IPS-NIHi7 (cell line): ENCODE data around the gene COQ9.
A peak's percentile ranks its signal among the peaks of the same experiment; 100 is the strongest.
"Not testable (repeated sequence)": the region's sequence is repeated elsewhere in the genome, so short reads cannot be mapped to it uniquely, and the experiment has no call there.

ENCODE experiments used
- DNase-seq: peaks from one replicate; pipeline ENCODE4 v3.0.0; 2012; ENCODE audit warnings: mixed read lengths; ENCODE audit errors: extremely low spot score

Gene COQ9, protein sequence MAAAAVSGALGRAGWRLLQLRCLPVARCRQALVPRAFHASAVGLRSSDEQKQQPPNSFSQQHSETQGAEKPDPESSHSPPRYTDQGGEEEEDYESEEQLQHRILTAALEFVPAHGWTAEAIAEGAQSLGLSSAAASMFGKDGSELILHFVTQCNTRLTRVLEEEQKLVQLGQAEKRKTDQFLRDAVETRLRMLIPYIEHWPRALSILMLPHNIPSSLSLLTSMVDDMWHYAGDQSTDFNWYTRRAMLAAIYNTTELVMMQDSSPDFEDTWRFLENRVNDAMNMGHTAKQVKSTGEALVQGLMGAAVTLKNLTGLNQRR

DNA sequence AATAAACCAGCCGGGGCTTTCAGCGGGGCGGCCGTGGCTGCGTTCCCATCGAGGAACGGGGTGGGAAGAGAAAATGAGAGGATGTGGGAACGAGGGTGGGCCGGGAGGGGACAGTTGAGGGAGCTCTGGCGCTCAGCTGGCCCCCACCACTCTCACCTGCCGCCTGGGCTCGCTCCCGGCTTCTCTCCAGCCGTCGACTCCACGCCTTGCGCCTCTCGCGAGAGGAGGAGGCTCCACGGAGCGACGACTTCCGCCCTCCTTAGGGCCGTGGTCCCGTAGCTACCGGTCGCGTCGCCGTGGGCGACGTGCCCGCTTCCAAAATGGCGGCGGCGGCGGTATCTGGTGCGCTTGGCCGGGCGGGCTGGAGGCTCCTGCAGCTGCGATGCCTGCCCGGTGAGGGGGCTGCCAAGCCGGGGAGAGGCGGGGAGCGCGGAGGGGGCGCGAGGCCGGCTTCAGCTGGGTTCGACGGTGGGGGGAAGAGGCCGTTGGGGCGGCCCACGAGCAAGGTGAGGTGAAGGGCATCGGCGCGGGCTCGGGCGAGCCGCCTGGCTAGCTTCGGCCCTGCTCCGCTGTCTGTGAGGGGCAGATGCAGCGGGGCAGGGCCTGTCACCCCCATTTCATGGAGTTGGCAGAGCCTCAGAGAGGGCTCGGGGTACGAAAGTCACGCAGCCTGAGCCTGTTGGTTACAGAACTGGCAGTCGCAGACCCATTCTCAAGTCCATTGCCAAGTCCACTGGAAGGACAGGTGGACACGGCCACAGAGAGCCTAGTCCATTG, at the start of gene COQ9, which contains the start of gene CIAPIN1:
Gene COQ9, plus strand, starts transcription at position 294 of the 777 bp plus-strand sequence. Its CDS starts 27 bp downstream, at position 321.
Gene CIAPIN1, minus strand, starts transcription at position 200 of the 777 bp plus-strand sequence. CDS start 6,457 bp downstream, outside the sequence.
- peak; percentile 97 for DNase-seq

DNA sequence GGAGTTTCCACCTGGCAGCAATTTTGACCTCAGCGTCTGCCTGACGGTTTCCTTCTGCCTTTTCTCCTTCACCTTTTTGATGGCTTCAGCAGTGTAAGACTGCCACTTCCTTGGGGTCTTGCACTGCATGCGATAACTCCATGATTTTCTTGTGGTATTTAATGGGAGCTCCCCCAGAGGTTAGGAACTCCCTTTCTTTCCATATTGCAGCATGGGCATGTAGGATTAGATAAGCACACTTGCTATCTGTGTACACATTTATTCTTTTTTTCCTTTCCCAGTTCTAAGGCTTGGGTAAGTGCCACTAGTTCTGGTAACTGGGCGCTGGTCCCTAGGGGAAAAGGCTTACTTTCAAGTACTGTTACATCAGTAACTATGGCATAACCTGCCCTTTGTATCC, 49.8 kb upstream of the COQ9 start:
- not testable (repeated sequence) for DNase-seq

DNA sequence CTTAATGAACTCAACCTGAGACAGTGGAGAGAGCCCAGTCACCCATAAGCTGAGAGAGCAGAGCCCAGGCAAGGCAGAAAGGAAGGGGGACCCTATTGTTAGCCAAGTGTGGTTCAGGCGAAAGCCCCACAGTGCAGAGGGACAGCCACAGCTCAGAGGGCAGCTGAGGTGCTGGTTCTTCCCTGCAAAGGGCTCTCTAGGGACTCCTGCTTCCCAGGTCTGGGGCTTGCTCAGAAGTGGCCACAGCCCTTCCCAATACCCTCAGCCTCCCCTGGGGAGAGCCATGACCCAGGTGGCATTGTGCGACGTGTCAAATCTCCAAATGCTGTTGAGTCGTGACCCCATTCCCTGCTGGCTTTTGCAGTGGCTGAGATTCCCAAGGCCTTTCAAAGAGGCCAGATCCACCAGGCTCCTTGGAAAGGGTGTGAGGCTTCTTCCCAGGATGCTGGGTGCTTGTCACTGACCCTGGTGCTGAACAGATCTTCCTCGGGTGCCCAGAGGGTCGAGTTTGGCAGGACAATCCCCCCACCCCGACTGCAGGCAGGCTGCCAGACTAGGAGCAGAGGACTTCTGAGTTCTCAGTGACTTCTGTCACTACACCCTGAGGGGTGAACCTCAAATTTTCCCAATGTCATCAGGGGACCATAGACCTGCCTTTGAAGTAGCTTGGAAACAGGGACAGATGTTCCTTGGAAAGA, 45.2 kb upstream of the COQ9 start:
- DNase-seq, result peak; percentile 53

DNA sequence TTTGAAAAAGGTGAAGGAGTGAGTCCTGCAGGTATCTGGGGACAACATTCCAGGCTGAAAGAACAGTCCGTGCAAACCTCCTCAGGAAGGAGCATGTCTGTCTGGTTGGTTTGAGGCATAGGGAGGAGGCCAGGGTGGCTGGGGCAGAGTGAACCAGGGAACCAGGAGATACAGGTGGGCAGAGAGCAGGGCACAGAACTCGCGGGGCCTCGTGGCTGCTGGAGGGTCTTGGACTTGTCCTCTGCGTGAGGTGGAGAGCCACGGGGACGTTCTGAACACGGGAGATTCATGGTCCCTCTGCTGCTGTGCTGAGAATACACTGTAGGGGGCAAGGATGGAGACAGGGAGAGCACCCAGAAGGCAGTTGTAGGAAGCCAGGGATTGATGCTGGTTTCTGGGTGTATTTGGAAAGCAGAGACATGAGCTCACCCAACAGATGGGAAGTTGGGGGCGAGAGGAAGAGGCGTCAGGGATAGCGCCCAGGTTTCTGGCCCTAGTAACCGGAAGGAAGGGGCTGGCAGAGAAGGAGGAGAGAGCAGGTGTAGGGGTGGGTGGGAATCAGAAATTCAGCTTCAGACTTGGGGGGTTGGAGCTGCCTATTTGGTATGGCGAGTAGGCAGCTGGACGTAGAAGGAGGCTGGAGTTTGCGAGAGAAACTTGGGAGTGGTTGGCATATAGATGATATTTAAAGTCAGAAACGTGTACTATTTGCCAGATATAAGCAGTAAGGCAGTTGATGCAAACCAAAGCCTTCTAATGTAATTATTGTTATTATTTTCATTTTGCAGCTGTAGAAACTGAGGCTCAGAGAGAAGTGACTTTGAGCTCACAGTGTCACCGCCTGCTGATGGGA, 43.1 kb upstream of the COQ9 start, which contains the start of gene CCL17:
Gene CCL17, plus strand, starts transcription at position 803 of the 853 bp plus-strand sequence. CDS start 9,166 bp downstream, outside the sequence.
- no peak for DNase-seq

DNA sequence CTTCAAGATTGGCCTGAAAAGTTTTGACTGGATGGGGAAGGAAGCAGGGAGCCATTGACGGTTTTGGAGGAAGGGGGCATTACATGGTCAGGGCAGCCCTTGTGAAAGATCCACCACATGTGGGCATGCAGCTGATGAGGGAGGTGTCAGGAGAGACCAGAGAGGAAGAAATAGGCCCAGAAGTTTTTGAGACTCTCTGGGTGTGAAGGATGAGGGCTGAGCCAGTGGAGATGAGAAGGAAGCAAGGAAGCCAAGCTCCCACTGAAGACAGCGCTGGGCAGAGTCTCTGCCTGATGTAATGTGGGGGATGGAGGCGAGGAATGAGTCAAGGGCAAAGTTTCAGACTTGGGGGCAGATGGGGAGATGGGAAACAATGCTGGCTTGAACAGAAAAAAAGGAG, 42.2 kb upstream of the COQ9 start:
- DNase-seq, result no peak

DNA sequence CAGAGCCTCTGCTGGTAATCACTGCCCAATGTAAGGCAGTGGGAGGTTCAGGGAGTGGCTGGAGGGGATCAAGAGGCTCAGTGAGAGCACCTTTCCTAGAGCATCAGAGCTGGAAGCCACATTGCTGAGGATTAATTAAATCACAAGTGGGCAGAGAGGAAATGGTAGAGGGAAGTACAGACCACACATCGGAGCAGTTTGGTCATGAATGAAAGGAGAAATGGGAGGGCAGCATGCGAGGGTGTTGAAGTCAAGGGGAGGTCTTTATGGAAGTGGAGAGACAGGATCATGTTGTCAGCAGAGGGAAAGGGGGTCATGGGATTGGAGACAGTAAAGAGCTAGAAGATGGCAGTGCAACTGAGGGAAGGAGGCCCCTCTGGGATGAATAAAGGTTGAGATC, 40.4 kb upstream of the COQ9 start:
- DNase-seq, result no peak

DNA sequence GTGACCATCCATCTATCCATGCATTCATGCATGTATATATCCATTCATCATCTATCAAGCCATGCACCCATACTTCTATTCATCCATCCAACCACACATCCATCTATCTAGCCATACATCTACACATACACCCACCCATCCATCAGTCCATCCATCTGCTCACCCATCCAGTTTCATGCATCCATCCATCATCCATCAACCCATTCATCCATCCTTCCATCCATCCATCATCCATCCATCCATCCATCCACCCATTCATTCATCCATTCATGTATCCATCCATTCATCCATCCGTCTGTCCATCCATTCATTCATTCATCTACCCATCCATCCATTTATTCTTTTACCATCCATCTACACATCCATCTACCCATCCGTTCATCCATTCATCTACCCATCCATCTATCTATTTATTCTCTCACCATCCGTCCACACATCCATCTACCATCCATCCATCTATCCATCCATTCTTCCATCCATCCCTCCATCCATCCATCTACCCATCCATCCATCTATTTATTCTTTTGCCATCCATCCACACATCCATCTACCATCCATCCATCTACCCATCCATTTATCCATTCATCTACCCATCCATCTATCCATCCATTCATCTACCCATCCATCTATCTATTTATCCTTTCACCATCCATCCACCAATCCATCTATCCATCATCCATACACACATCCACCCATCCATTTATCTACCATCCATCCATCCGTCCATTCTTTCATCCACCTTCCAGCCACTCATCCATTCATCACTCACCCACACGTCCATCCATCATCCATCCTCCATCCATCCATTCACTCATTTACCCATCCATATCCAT, 39.5 kb upstream of the COQ9 start:
- no peak for DNase-seq

DNA sequence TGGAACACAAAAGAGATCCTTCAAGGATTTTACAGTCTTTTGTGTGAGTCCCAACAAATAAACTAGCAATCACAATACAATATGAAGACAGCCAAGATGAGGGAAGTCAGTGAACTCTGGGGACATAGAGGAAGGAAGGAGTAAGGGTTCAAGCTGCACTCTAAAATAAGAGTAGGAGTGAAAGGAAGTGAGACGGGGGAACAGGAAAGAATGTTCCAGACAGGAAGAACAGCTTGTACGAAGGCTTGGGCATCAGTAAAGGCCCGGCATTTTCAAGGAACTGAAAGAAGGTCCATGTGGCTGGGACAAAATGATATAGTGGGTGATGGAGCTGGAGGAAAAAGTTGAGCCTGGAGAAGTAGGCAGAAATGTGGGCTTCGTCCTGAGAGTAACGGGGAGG, 38.2 kb upstream of the COQ9 start:
- DNase-seq, result no peak

DNA sequence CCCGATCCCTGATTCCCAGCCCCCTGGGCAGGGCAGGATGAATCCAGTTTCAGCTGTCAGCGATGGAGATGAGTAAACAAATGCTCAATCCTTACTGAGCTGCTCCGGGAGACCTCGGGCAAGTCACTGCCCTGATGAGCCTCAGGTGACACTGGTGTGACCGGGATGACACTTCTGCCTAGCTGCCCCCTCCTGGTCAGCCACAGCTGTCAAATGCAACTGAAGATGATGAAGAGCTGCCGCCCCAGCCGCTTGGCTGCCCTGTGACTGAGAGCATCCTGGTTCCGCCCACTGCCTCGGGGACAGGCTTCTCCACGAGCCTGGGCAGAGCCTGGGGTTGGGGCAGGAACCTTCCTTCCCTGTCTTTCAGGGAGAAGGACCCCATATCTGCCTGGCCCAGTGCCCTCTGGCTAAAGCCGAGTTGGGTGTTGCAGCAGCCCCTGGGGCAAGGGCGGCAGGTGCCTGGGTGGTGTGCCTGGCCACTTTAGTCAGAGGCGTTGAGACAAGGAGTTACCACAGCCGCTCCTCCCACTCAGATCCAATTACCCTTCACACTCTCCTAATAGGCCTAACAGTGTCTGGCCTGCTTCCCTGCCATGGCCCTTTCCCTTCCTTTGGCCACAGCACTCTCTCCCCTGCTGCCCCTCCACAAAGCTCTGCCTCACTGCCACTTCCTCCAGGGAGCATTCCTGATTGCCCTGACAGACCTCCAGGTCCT, 37.2 kb upstream of the COQ9 start:
- DNase-seq, result no peak

DNA sequence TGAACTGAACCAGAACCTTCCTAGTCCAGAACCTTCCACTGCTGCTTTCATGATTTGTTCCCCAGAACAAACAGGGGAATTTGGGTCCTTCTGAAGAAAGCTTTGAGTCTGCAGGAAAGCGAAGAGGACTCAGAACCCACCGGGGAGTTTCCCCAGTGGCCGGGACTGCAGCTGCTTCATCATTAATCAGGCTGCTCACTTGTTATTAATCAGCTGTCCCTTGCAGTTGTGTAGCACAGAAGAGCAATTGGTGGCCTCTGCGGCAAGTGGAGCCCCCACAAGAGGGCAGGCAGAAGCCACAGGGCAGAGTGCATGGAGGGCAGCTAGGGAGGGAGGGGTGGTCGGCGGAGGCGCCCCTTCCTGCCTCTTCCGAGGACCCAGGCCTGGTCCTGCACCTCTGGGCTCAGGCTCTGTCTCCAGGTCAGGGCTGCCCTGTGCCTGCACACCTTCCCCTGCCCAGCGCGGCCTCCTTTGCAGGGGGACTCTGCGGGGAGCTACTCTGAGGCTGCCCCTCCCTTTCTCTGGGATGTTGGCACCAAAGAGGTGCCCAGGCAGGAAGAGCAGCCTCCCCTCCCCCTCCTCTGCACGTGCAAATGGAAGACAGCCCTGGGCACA, 35.8 kb upstream of the COQ9 start:
- DNase-seq, result no peak

DNA sequence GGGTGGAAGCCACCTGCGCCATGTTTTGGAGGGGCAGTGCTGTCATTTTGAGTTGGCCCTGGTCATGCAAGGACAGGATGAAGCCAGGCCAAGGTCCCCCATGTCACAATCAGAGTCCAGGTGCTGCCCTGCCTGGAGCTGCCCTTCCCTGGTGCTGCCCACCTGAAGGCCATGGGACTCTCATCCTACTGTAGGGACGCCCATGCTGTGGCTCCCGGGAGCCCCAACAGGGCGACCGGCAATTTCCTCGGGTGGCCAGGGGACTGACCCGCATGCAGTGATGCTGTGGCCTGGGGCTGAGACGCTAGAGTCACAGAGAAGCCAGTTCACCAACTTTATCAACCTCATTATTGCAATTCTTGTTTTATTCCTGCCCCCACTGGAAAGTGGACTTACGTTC, 34.7 kb upstream of the COQ9 start:
- DNase-seq, result no peak

DNA sequence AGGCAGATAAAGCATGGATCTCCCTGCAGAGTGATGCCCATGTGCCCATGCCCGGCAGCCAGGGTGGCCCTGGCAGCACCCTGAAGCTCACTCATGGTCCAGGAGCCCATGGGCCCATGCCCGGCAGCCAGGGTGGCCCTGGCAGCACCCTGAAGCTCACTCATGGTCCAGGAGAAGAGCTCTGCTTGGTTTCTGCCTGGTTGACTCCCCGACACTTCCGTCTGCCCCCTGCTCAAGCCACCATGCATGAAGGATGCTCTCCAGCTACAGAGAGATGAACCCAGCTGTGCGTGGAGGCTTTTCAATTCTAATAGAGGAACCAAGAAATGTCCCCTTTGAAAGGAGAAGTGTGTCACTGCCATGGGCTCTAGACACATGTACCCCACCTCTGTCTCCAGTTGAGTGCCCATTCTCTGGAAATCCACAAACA, 34.0 kb upstream of the COQ9 start:
- no peak for DNase-seq

DNA sequence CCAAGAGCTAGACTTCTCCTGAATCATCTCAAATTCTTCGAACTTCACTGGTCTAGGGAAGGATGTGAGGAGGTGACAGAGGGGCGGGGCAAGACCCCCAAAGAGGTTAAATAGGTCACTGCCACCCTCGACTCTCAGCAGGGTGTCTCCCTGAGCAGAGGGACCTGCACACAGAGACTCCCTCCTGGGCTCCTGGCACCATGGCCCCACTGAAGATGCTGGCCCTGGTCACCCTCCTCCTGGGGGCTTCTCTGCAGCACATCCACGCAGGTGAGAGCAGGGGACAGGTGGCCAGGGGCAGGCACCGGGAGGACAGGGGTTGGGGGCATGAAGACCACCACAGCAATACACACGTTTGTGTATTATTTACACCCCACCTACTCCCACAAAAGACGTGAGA, 33.5 kb upstream of the COQ9 start:
- DNase-seq, result no peak

DNA sequence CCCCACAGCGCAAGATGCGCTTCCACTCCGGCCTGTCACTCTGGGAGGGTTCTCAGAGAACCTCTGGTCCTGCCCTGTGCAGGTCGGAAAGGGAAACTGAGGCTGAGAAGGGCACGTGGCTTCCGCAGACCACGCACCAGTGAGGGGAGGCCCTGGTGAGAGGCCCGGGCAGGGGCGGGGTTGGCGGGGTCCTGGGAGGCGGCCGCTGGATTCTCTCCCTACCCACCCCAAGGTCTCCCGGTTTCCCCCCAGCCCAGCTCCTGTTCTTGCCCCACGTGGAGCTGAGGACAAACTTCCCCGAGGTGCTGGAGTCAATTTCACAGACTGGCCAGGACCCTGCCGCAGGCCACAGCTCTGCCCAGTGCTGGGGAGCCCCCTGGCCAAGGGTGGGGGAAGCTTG, 31.2 kb upstream of the COQ9 start:
- no peak for DNase-seq

DNA sequence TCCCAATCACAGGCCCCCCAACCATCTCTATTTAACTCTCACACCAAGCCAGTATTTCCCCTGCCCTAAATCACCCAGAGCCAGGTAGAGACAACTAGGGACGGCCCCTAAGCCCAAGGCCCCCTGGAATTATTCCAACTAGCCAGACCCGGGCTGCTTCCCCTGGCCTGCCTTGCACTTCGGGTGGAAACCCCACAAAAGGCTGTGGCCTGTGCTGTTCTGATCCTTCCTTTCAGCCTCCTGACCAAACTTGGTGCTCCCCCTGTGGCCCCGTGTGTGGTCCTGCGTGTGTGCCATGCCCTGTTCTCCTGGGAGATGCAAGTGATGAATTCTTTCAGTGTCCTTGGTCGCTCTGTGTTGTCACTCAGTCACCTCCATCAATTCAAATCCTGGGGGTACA, 27.8 kb upstream of the COQ9 start:
- no peak for DNase-seq

DNA sequence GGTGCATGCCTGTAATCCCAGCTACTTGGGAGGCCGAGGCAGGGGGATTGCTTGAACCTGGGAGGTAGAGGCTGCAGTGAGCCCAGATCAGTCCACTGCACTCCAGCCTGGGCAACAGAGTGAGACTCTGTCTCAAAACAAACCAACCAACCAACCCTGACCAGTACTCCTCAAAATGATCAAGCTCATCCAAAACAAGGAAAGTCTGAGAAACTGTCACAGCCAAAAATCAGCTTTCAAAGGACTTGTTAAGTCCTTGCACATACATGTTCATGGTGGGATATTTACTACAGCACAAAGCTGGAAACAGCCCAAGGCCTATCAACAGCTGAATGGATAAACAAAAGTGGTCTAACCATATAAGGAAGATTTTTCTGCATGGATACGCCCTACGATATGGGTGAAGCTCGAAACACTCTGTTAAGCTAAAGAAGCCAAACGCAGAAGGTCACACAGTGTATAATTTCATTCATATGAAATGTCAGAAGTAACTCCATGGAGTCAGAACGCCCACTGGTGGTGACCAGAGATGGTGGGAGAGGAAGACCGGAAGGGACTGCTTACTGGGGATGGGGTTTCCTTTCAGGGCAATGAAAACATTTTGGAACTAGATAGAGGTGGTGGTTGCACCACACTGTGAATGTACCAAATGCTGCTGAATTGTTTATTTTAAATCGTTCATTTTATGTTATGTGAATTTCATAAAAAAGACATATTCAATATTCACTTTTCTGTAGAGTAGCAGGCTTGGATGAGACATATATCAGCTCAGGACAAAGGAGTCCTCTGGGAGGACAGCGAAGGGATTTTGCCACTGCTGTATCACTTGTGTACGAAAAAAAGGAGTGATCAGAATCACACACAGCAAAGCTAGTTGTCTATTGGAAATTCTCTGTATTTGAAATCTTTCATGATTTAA, 25.0 kb upstream of the COQ9 start:
- DNase-seq, result peak; percentile 58

DNA sequence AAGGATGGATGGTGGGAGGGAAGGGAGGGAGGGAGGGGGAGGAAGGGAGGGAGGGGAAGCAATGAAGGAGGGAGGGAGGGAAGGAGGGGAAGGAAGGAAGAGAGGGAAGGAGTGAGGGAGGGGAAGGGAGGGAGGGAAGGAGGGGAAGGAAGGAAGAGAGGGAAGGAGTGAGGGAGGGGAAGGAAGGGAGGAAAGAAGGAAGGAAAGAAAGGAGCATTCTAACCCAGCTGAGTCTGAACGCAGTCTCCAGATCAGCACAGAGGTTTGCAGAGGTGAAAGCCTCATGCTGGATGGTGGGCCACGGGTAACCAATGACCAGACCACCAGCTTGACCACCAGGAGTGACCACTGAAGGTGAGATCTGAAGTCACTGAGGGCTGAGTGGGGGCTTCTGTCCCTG, 24.1 kb upstream of the COQ9 start:
- no peak for DNase-seq

DNA sequence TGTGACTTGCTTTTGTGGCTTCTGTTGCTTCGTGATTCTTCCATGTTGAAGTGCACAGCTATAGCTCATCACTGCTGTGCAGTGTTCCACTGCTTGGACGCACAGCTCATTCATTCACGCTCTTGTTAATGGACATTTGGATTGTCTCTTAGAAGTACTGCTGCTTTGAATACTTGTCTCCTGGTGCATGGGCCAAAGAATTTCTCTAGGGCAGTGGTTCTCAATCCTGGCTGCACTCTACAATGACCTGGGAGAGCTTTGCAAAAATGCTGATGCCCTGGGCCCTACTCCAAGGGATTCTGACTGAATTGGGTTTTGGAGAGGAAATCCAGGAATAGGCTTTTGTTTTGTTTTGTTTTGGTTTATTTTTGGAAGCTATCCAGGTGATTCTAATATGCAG, 22.7 kb upstream of the COQ9 start:
- no peak for DNase-seq
